Subcutaneous adipose tissue (tissue), 4 donors: ENCODE measurements around the gene TNS3. TPM values are rescaled to one million over a fixed set of nuclear protein-coding genes. Genes with fewer than 3 reads are reported as not detected.

ENCODE experiments used
- CTCF ChIP-seq: fragments of 450-650 bp; IDR thresholded peaks from one replicate; pipeline ENCODE4 v1.5.1; 2016; ENCODE audit warnings: low read depth, mild to moderate bottlenecking, control low read depth, antibody characterized with exemption, moderate library complexity
- total RNA-seq, 4 donors: library from RNA; depleted of rRNA; stranded (reverse); fragments of >200 nt; gene quantifications; one replicate each; pipeline ENCODE4 v1.1.0, GENCODE V29; 2016

Gene TNS3
- total RNA-seq, 4 donors from 2014 or later: 104 to 137 (median 110) TPM

DNA sequence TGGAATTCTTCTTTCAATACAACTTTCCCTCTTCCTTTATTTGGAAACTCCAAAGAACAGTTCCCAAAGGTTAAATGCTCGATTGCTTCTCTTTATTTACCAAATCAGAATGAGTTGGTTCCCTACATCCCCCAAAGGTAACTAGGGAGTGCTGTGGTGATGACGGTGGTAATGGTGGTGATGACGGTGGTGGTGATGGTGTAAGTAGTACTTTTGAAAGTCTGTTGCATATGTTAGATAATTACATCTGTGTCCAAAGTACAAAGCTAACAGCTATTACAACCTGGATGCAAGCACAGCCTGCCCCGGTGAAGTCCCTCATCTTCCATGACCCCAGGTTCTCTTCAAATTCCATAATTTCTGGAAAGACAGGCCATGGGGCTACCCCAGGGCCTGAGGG, 115.1 kb downstream of the TNS3 start:
- no peak for TF ChIP-seq CTCF

DNA sequence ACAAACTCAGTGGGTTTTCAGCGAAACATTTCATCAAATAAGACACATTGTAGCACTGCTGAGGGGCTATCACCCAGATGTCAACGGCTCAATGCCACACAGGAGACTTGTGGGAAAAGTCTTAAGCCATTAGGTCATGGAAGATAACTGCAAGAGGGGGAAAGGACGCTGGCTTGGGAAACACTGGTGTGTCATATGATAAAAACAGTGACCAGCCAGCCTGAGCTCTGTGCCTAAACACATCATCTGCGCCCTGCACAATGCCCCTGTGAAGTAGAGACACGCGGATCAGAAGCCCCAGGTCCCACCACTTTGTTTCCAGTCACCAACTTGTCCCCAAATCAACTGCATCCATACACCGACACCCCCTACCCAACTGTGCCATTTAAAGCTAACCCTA, 116.7 kb downstream of the TNS3 start:
- TF ChIP-seq CTCF: no peak

- no peak for TF ChIP-seq CTCF
Measured at GRCh38 chr7:47464266-47464665, 117.6 kb downstream of the TNS3 start.

- TF ChIP-seq CTCF: no peak
Measured at GRCh38 chr7:47461746-47462145, 120.2 kb downstream of the TNS3 start.

DNA sequence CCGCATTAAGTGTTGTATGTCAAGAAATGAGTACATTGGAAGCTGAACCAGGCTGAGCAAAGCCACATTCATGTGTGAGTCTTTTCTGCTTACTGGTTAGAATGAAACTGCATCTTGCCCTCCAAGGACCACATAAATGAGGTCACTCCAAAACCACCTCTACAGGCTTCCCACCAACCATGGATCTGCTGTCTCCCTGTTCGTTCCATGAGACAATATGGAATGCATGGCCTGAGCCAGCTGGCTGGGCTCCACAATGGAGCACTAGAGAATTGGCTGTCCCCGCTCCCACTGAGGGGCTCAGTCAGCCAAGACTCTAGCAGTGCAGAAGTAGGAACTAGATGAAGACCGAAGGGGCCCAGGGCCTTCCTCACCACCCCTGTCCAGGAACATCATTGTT, 120.8 kb downstream of the TNS3 start:
- no peak for TF ChIP-seq CTCF

- TF ChIP-seq CTCF: no peak
Measured at GRCh38 chr7:47460251-47460989, 121.5 kb downstream of the TNS3 start.

DNA sequence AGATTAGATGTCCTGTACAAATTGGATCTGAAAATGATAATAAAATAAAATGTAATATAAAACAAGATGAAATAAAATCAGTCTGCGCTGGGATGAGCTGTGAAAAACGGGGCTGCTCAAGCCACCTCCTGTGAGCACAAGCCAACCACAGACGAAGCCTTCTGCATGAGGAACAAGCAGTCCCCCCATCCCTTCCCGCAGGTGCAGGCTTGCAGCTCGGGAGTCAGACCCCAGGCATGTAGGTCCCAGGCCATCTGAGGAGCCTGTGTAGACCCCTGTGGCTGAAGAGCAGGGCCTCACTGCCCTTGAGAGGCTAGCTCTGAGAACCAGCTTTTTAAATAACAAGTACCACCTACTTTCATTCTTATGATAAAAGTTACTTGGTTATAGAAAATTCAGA, 123.4 kb downstream of the TNS3 start:
- TF ChIP-seq CTCF: no peak
